Left ventricle myocardium inferior (tissue), 1 donor: Measurements from ENCODE around the gene COL24A1. TPM values are rescaled to one million over a fixed set of nuclear protein-coding genes. Genes with fewer than 3 reads are reported as not detected.

ENCODE experiments used
- DNase-seq: peaks from one replicate; pipeline ENCODE4 v3.0.0-alpha.2; 2020
- H3K27ac ChIP-seq: fragments of 200-600 bp; replicated peaks from 2 replicates; pipeline ENCODE4 v1.8.0; 2021
- H3K27me3 ChIP-seq: fragments of 200-600 bp; 2 replicates; pipeline ENCODE4 v1.8.0; 2021; ENCODE audit warnings: low read depth
- H3K36me3 ChIP-seq: fragments of 200-600 bp; 2 replicates; pipeline ENCODE4 v1.8.0; 2021
- H3K4me1 ChIP-seq: fragments of 200-600 bp; 2 replicates; pipeline ENCODE4 v1.8.0; 2021
- H3K4me3 ChIP-seq: fragments of 200-600 bp; 2 replicates; pipeline ENCODE4 v1.8.0; 2021; ENCODE audit warnings: mild to moderate bottlenecking, moderate library complexity
- H3K9me3 ChIP-seq: fragments of 200-600 bp; replicated peaks from 2 replicates; pipeline ENCODE4 v1.8.0; 2021
- CTCF ChIP-seq: fragments of 200-600 bp; IDR thresholded peaks from 2 replicates; pipeline ENCODE4 v1.8.0; 2021; ENCODE audit warnings: antibody characterized with exemption, mild to moderate bottlenecking, borderline replicate concordance
- intact Hi-C: fragments of 100-400 bp; cut with micrococcal nuclease; formaldehyde crosslinking; loops from one replicate; pipeline ENCODE4 v1.11.0; 2022
- total RNA-seq: library from RNA; stranded (reverse); fragmentation: NEBNext Ultra II Directional; extraction: Animal tissue kit (Norgen Biotek cat#: 25700); gene quantifications from one replicate; pipeline ENCODE4 v1.2.1, GENCODE V29; 2021
- donor health status: DM: no; HTN: yes; CAD: no; lungs with severe emphysema.

The COL24A1 gene
- total RNA-seq, 1 donor from 2014 or later, result 0.74 TPM

DNA sequence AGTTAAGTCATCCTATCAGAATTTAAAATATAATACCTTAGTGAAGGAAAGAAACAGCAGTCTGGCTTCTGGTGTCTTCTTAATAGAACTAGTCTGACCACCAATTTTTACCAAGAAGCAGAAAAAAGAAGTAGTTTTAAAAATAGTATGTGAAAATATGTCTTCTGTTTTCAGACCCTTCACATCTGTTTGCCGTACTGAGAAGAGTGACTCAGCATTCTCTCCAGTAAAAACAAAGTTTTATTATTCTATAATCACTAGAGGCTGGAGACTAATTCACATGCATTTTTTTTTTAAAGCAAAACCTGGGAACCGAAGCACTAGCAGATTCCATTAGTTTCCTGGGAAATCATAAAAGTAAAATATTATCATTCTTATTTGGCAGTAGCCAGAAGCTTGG is 163.8 kb downstream of the COL24A1 start:
- H3K27ac ChIP-seq, result no peak overlapping the region
- intact Hi-C loops, result no loop called here
- no peak for TF ChIP-seq CTCF
- no peaks in the 10 kb centered on the region for H3K36me3 ChIP-seq
- DNase-seq, result no peak
- no peaks in the 10 kb centered on the region for H3K9me3 ChIP-seq
- H3K27me3 ChIP-seq, result no peaks in the 10 kb centered on the region
- H3K4me3 ChIP-seq, result peak overlapping the region; percentile 36
- H3K4me1 ChIP-seq, result no peaks in the 10 kb centered on the region

- intact Hi-C loops, result no loop called here
Observed at GRCh38 chr1:85991261-85991660, 165.3 kb downstream of the COL24A1 start.

GRCh38 chr1:85984636-85985035 is 171.9 kb downstream of the COL24A1 start:
- Histone ChIP-seq H3K27me3 (no peaks in the 10 kb centered on the region), H3K27ac (no peak overlapping the region), H3K4me3 (no peak overlapping the region), H3K4me1 (no peaks in the 10 kb centered on the region), H3K9me3 (peaks cover 7% of the 10 kb centered on the region), H3K36me3 (no peaks in the 10 kb centered on the region)
- TF ChIP-seq CTCF, result no peak
- no peak for DNase-seq
- intact Hi-C loops, result no loop called here

More at GRCh38 chr1:85991261-85991660, 165.3 kb downstream of the COL24A1 start:
- no peak overlapping the region for H3K27ac ChIP-seq
- H3K4me3 ChIP-seq, result no peak overlapping the region
- no peak for DNase-seq
- H3K27me3 ChIP-seq, result no peaks in the 10 kb centered on the region
- H3K9me3 ChIP-seq, result no peaks in the 10 kb centered on the region
- no peak for TF ChIP-seq CTCF
- H3K36me3 ChIP-seq, result no peaks in the 10 kb centered on the region
- no peaks in the 10 kb centered on the region for H3K4me1 ChIP-seq

- Histone ChIP-seq H3K4me3 (no peak overlapping the region), H3K27ac (no peak overlapping the region), H3K4me1 (no peaks in the 10 kb centered on the region), H3K9me3 (peaks cover 19% of the 10 kb centered on the region), H3K27me3 (no peaks in the 10 kb centered on the region), H3K36me3 (no peaks in the 10 kb centered on the region)
- no peak for DNase-seq
- intact Hi-C loops, result no loop called here
- TF ChIP-seq CTCF, result no peak
Observed at GRCh38 chr1:85983316-85983715, 173.3 kb downstream of the COL24A1 start.

GRCh38 chr1:85976516-85977205 is 179.9 kb downstream of the COL24A1 start:
- Histone ChIP-seq H3K27ac (no peak overlapping the region), H3K36me3 (no peaks in the 10 kb centered on the region), H3K9me3 (peaks cover 27% of the 10 kb centered on the region), H3K27me3 (no peaks in the 10 kb centered on the region), H3K4me1 (peaks cover 6% of the 10 kb centered on the region), H3K4me3 (no peak overlapping the region)
- TF ChIP-seq CTCF, result no peak
- DNase-seq, result no peak
- intact Hi-C loops, result no loop called here
